GM23338 (cell line): Measurements from ENCODE around the gene KCTD4.

Experiments used
- CREB1 ChIP-seq: fragments of 250-450 bp; sonication (Bioruptor Pico); IDR thresholded peaks from 2 replicates; pipeline ENCODE4 v1.5.0; 2020; ENCODE audit warnings: low read depth, mild to moderate bottlenecking, moderate library complexity
- CTCF ChIP-seq, 2 experiments: fragments of 200-600 bp in 1 of 2; sonication (generic) in 1 of 2; conservative IDR thresholded peaks; 2 replicates each; pipeline versions ENCODE4 v1.5.1 to v1.6.1; 2016 to 2017; ENCODE audit warnings: antibody characterized with exemption in 2 of 2, low read depth in 2 of 2, mild to moderate bottlenecking in 2 of 2, moderate library complexity in 1 of 2
- ETS1 ChIP-seq: IDR thresholded peaks from 2 replicates; pipeline ENCODE4 v1.6.1; 2016; ENCODE audit warnings: antibody characterized with exemption
- EZH2 ChIP-seq: fragments of 200-600 bp; sonication (generic); IDR thresholded peaks from one replicate; pipeline ENCODE4 v1.8.0; 2017; ENCODE audit warnings: antibody characterized with exemption, mild to moderate bottlenecking, low read depth; ENCODE audit not compliant: unreplicated experiment
- EZH2phosphoT487 ChIP-seq: fragments of 200-600 bp; sonication (generic); IDR thresholded peaks from one replicate; pipeline ENCODE4 v1.8.1; 2018; ENCODE audit warnings: antibody characterized with exemption; ENCODE audit not compliant: unreplicated experiment
- JUNB ChIP-seq: IDR thresholded peaks from one replicate; pipeline ENCODE4 v1.6.1; 2016; ENCODE audit warnings: antibody characterized with exemption; ENCODE audit not compliant: unreplicated experiment
- NANOG ChIP-seq: IDR thresholded peaks from 2 replicates; pipeline ENCODE4 v1.6.1; 2016; ENCODE audit warnings: antibody characterized with exemption, borderline replicate concordance
- POLR2AphosphoS5 ChIP-seq: IDR thresholded peaks from 2 replicates; pipeline ENCODE4 v1.6.1; 2016; ENCODE audit warnings: antibody characterized with exemption, low read depth
- REST ChIP-seq: IDR thresholded peaks from one replicate; pipeline ENCODE4 v1.6.1; 2018; ENCODE audit warnings: antibody characterized with exemption; ENCODE audit not compliant: unreplicated experiment
- STAT1 ChIP-seq: IDR thresholded peaks from one replicate; pipeline ENCODE4 v1.6.1; 2016; ENCODE audit warnings: antibody characterized with exemption; ENCODE audit not compliant: unreplicated experiment
- ZNF114 ChIP-seq: fragments of 250-450 bp; sonication (Bioruptor Pico); IDR thresholded peaks from 2 replicates; pipeline ENCODE4 v1.5.0; 2020; ENCODE audit warnings: mild to moderate bottlenecking, moderate library complexity
- ZNF331 ChIP-seq: fragments of 250-450 bp; sonication (Bioruptor Pico); IDR thresholded peaks from 2 replicates; pipeline ENCODE4 v1.5.0; 2020; ENCODE audit warnings: low read depth, mild to moderate bottlenecking, moderate library complexity
- ZNF462 ChIP-seq: fragments of 250-450 bp; sonication (Bioruptor Pico); IDR thresholded peaks from 2 replicates; pipeline ENCODE4 v1.5.0; 2020; ENCODE audit warnings: mild to moderate bottlenecking, moderate library complexity

GRCh38 chr13:45242524-45242923, 41.7 kb upstream of the KCTD4 start:
- TF ChIP-seq CTCF (conservative IDR thresholded peaks at IDR 0.05; ENCODE audit: low read depth in 2 of 2) (no peak), EZH2phosphoT487 (no peak), POLR2AphosphoS5 (no peak), ETS1 (no peak), NANOG (no peak), JUNB (no peak), EZH2 (no peak), REST (no peak), ZNF331 (CRISPR knock-in tag) (no peak), CREB1 (no peak), ZNF462 (no peak), STAT1 (no peak), ZNF114 (CRISPR knock-in tag) (no peak)
